ENCODE measurements around the gene CNOT11. TPM values are rescaled to one million over a fixed set of nuclear protein-coding genes. Genes with fewer than 3 reads are reported as not detected.
"Not testable (repeated sequence)": the region's sequence is repeated elsewhere in the genome, so short reads cannot be mapped to it uniquely, and the experiment has no call there.

Gene CNOT11
- total RNA-seq: 10 to 100 TPM; 46.4 to 82.9 (median 48.1) TPM

GRCh38 chr2:101252408-101253012 is at the start of gene CNOT11:
TSS of gene CNOT11 (plus strand) at chr2:101252886. CDS start at chr2:101252965, 79 bp downstream.
- H3K9me3 ChIP-seq: no peaks in the 10 kb centered on the region
- peak within 1 kb of the TSS; percentile 96 to 98 (median 97) for H3K27ac ChIP-seq
- TF ChIP-seq POLR2A (IDR thresholded peaks at IDR 0.05) (peak; percentile 69 to 82), CTCF (IDR thresholded peaks at IDR 0.05) (peak in 3 of 6 experiments; percentile 11 to 23 (median 22))
- H3K4me1 ChIP-seq: peaks cover 0 to 41% (median 12%) of the 10 kb centered on the region in 4 donors
- H3K36me3 ChIP-seq: no peaks in the 10 kb centered on the region
- peak; percentile 99 to 100 (median 99) for DNase-seq
- no peaks in the 10 kb centered on the region for H3K27me3 ChIP-seq
- H3K4me3 ChIP-seq: peak within 1 kb of the TSS; percentile 89 to 95 (median 92)

- Histone ChIP-seq H3K4me1 (no peaks in the 10 kb centered on the region), H3K4me3 (no peak overlapping the region), H3K27me3 (no peaks in the 10 kb centered on the region), H3K36me3 (no peaks in the 10 kb centered on the region), H3K27ac (no peak overlapping the region), H3K9me3 (no peaks in the 10 kb centered on the region)
- TF ChIP-seq POLR2A (IDR thresholded peaks at IDR 0.05): no peak
- no peak for TF ChIP-seq CTCF (IDR thresholded peaks at IDR 0.05)
- DNase-seq: no peak
Observed at GRCh38 chr2:101204400-101205115, 48.1 kb upstream of the CNOT11 start.

- peak overlapping the region in 2 of 4 donors; percentile 9 to 42 for H3K4me3 ChIP-seq
- TF ChIP-seq CTCF (IDR thresholded peaks at IDR 0.05): peak in 5 of 6 experiments; percentile 25 to 63 (median 57)
- TF ChIP-seq POLR2A (IDR thresholded peaks at IDR 0.05): no peak
- DNase-seq: peak in 2 of 3 donors; percentile 44 to 75
Observed at GRCh38 chr2:101205521-101206479, 46.9 kb upstream of the CNOT11 start.

GRCh38 chr2:101208830-101209229 is 43.9 kb upstream of the CNOT11 start:
- H3K4me3 ChIP-seq: no peak overlapping the region
- no peak overlapping the region for H3K27ac ChIP-seq
- H3K4me1 ChIP-seq: no peaks in the 10 kb centered on the region
- no peaks in the 10 kb centered on the region for H3K9me3 ChIP-seq
- TF ChIP-seq POLR2A (IDR thresholded peaks at IDR 0.05): no peak
- TF ChIP-seq CTCF (IDR thresholded peaks at IDR 0.05): no peak
- no peak for DNase-seq
- H3K27me3 ChIP-seq: no peaks in the 10 kb centered on the region
- no peaks in the 10 kb centered on the region for H3K36me3 ChIP-seq

More at GRCh38 chr2:101205521-101206479, 46.9 kb upstream of the CNOT11 start:
- Histone ChIP-seq H3K36me3 (no peaks in the 10 kb centered on the region), H3K27ac (no peak overlapping the region), H3K27me3 (no peaks in the 10 kb centered on the region), H3K4me1 (no peaks in the 10 kb centered on the region), H3K9me3 (no peaks in the 10 kb centered on the region)

- H3K4me1 ChIP-seq: peaks cover 0 to 4% (median 0%) of the 10 kb centered on the region in 4 donors
- no peak overlapping the region for H3K4me3 ChIP-seq
- no peak for DNase-seq
- no peaks in the 10 kb centered on the region for H3K27me3 ChIP-seq
- TF ChIP-seq POLR2A (IDR thresholded peaks at IDR 0.05): no peak
- TF ChIP-seq CTCF (IDR thresholded peaks at IDR 0.05): no peak
- no peak overlapping the region for H3K27ac ChIP-seq
- no peaks in the 10 kb centered on the region for H3K36me3 ChIP-seq
- H3K9me3 ChIP-seq: no peaks in the 10 kb centered on the region
Observed at GRCh38 chr2:101219246-101219645, 33.4 kb upstream of the CNOT11 start.

- H3K27me3 ChIP-seq, H3K4me1 ChIP-seq, H3K27ac ChIP-seq, H3K9me3 ChIP-seq, DNase-seq, H3K4me3 ChIP-seq, H3K36me3 ChIP-seq: not testable (repeated sequence)
Observed at GRCh38 chr2:101220091-101220490, 32.6 kb upstream of the CNOT11 start.
